H1 (cell line): ENCODE measurements around the gene DCAF7. TPM values are rescaled to one million over a fixed set of nuclear protein-coding genes. Genes with fewer than 3 reads are reported as not detected.

ENCODE experiments used
- CTCF ChIA-PET: fragments of 300-600 bp; sonication (Branson Sonifier 250); formaldehyde crosslinking; loops from one replicate; lab custom pipeline; 2021; ENCODE audit not compliant: partially characterized antibody; lab: Charles Lee
- POLR2A ChIA-PET: fragments of 300-600 bp; sonication (Branson Sonifier 250); formaldehyde crosslinking; loops from one replicate; lab custom pipeline; 2021; ENCODE audit warnings: inconsistent platforms; ENCODE audit not compliant: partially characterized antibody; lab: Charles Lee
- DNase-seq, 2 experiments: peaks; one replicate each; pipeline versions ENCODE4 v3.0.0 to v3.0.0-alpha.2; 2010 to 2022; ENCODE audit warnings: low spot score in 2 of 2, low read depth in 1 of 2, mixed read lengths in 1 of 2
- FAIRE-seq: peaks from 2 replicates; lab custom pipeline; 2011; peaks lifted over from hg19 to GRCh38; lab: Jason Lieb, UNC
- H2AFZ ChIP-seq: 2 replicates; pipeline ENCODE4 v1.8.1; 2012; ENCODE audit warnings: low read length, inconsistent platforms
- H2AK5ac ChIP-seq: 2 replicates; pipeline ENCODE4 v1.6.1; 2013; ENCODE audit warnings: low read depth, low read length
- H2BK120ac ChIP-seq: replicated peaks from 2 replicates; pipeline ENCODE3; 2013; ENCODE audit warnings: low read depth, low read length, inconsistent platforms
- H2BK12ac ChIP-seq: 2 replicates; pipeline ENCODE4 v1.6.1; 2013; ENCODE audit warnings: low read depth, low read length
- H2BK15ac ChIP-seq: 2 replicates; pipeline ENCODE4 v1.6.1; 2013; ENCODE audit warnings: low read length
- H2BK20ac ChIP-seq: 2 replicates; pipeline ENCODE4 v1.6.1; 2013; ENCODE audit warnings: low read length
- H2BK5ac ChIP-seq: 2 replicates; pipeline ENCODE4 v1.6.1; 2013; ENCODE audit warnings: low read depth, low read length
- H3K14ac ChIP-seq: 2 replicates; pipeline ENCODE4 v1.6.1; 2013; ENCODE audit warnings: inconsistent platforms; ENCODE audit not compliant: insufficient read length
- H3K18ac ChIP-seq: 2 replicates; pipeline ENCODE4 v1.6.1; 2013; ENCODE audit warnings: low read length; ENCODE audit errors: extremely low read depth
- H3K23ac ChIP-seq: 2 replicates; pipeline ENCODE4 v1.6.1; 2013; ENCODE audit warnings: inconsistent platforms; ENCODE audit not compliant: insufficient read length
- H3K23me2 ChIP-seq: 2 replicates; pipeline ENCODE4 v1.6.1; 2013; ENCODE audit warnings: low read depth, low read length
- H3K27ac ChIP-seq: 2 replicates; pipeline ENCODE4 v1.6.1; 2011; ENCODE audit warnings: low read depth, low read length, inconsistent platforms
- H3K27me3 ChIP-seq, 4 experiments: replicated peaks in 1 of 4; 1 replicate in 1 of 4; 2 replicates in 3 of 4; pipeline versions ENCODE4 v1.6.1 to v1.8.1; 2011 to 2013; ENCODE audit warnings: low read length in 3 of 4, mild to moderate bottlenecking in 3 of 4, inconsistent platforms in 2 of 4, mixed read lengths in 2 of 4, moderate library complexity in 1 of 4; ENCODE audit not compliant: control insufficient read depth in 3 of 4, insufficient read depth in 3 of 4; ENCODE audit errors: extremely low read depth in 1 of 4
- H3K36me3 ChIP-seq, 4 experiments: 2 replicates each; pipeline versions ENCODE4 v1.6.1 to v1.8.1; 2011 to 2013; ENCODE audit warnings: mild to moderate bottlenecking in 4 of 4, low read length in 3 of 4, moderate library complexity in 2 of 4, control low read depth in 1 of 4, inconsistent platforms in 1 of 4; ENCODE audit not compliant: insufficient read depth in 4 of 4, control insufficient read depth in 2 of 4
- H3K4ac ChIP-seq: replicated peaks from 2 replicates; pipeline ENCODE3; 2013; ENCODE audit warnings: low read length, low read depth, mixed read lengths, inconsistent platforms; ENCODE audit not compliant: insufficient read length
- H3K4me1 ChIP-seq, 4 experiments: replicated peaks in 1 of 4; 1 replicate in 1 of 4; 2 replicates in 3 of 4; pipeline versions ENCODE4 v1.6.1 to v1.8.1; 2011 to 2013; ENCODE audit warnings: low read length in 3 of 4, inconsistent platforms in 2 of 4, mixed read lengths in 1 of 4; ENCODE audit not compliant: insufficient read depth in 4 of 4, control insufficient read depth in 3 of 4
- H3K4me2 ChIP-seq, 2 experiments: 2 replicates each; pipeline versions ENCODE4 v1.6.1 to v1.8.1; 2011 to 2013; ENCODE audit warnings: low read depth in 2 of 2, low read length in 2 of 2, control low read depth in 1 of 2, inconsistent platforms in 1 of 2, mild to moderate bottlenecking in 1 of 2; ENCODE audit not compliant: insufficient read depth in 1 of 2
- H3K4me3 ChIP-seq, 4 experiments: fragments of 200-600, 300-600 bp in 1 of 4; sonication (generic), shearing (Covaris generic), sonication (Bioruptor Twin) in 1 of 4; 2 replicates each; pipeline versions ENCODE4 v1.5.1 to v1.8.1; 2011 to 2016; ENCODE audit warnings: low read length in 4 of 4, low read depth in 3 of 4, control low read depth in 2 of 4, inconsistent platforms in 2 of 4, mild to moderate bottlenecking in 2 of 4, mixed read lengths in 1 of 4, moderate library complexity in 1 of 4; ENCODE audit not compliant: insufficient read depth in 2 of 4; ENCODE audit errors: extremely low read depth in 1 of 4
- H3K56ac ChIP-seq: replicated peaks from 2 replicates; pipeline ENCODE3; 2013; ENCODE audit warnings: low read depth, mild to moderate bottlenecking, mixed read lengths, low read length, inconsistent platforms; ENCODE audit not compliant: insufficient read length
- H3K79me1 ChIP-seq: 2 replicates; pipeline ENCODE4 v1.6.1; 2013; ENCODE audit warnings: low read depth, low read length, control low read depth
- H3K79me2 ChIP-seq, 2 experiments: 2 replicates each; pipeline versions ENCODE4 v1.6.1 to v1.8.1; 2012 to 2013; ENCODE audit warnings: low read length in 2 of 2, mild to moderate bottlenecking in 2 of 2, inconsistent platforms in 1 of 2; ENCODE audit not compliant: insufficient read depth in 2 of 2, control insufficient read depth in 1 of 2
- H3K9ac ChIP-seq, 4 experiments: replicated peaks in 1 of 4; 1 replicate in 1 of 4; 2 replicates in 3 of 4; pipeline versions ENCODE4 v1.6.1 to v1.8.1; 2011 to 2013; ENCODE audit warnings: low read depth in 3 of 4, low read length in 3 of 4, control low read depth in 2 of 4, mild to moderate bottlenecking in 2 of 4, moderate library complexity in 2 of 4, inconsistent platforms in 1 of 4; ENCODE audit errors: extremely low read depth in 1 of 4
- H3K9me3 ChIP-seq, 2 experiments: 2 replicates each; pipeline versions ENCODE4 v1.6.1 to v1.8.1; 2012 to 2013; ENCODE audit warnings: mild to moderate bottlenecking in 2 of 2, moderate library complexity in 2 of 2, control low read depth in 1 of 2, inconsistent platforms in 1 of 2, low read depth in 1 of 2, low read length in 1 of 2, mixed read lengths in 1 of 2; ENCODE audit not compliant: insufficient read depth in 2 of 2
- H4K20me1 ChIP-seq, 2 experiments: replicated peaks in 1 of 2; 2 replicates each; pipeline versions ENCODE3 to v1.8.1; 2011 to 2013; ENCODE audit warnings: inconsistent platforms in 2 of 2, low read length in 2 of 2, mild to moderate bottlenecking in 1 of 2; ENCODE audit not compliant: insufficient read depth in 2 of 2, control insufficient read depth in 1 of 2
- H4K5ac ChIP-seq: 2 replicates; pipeline ENCODE4 v1.6.1; 2013; ENCODE audit warnings: low read length, low read depth, mixed read lengths, inconsistent platforms; ENCODE audit not compliant: insufficient read length
- H4K8ac ChIP-seq: 2 replicates; pipeline ENCODE4 v1.8.0; 2013; ENCODE audit warnings: mild to moderate bottlenecking, moderate library complexity, low read length, inconsistent platforms; ENCODE audit not compliant: insufficient read depth; ENCODE audit errors: extremely low read depth
- H4K91ac ChIP-seq: replicated peaks from 2 replicates; pipeline ENCODE3; 2013; ENCODE audit warnings: low read length, mixed read lengths, inconsistent platforms; ENCODE audit not compliant: insufficient read length
- CTCF ChIP-seq, 3 experiments: IDR thresholded peaks; 1 replicate in 2 of 3; 2 replicates in 1 of 3; pipeline versions ENCODE4 v1.5.1 to v1.6.1; 2011; ENCODE audit warnings: low read length in 3 of 3, mild to moderate bottlenecking in 3 of 3, inconsistent platforms in 2 of 3, low read depth in 1 of 3, moderate library complexity in 1 of 3; ENCODE audit not compliant: insufficient read depth in 1 of 3; ENCODE audit errors: control extremely low read depth in 1 of 3
- JUN ChIP-seq: IDR thresholded peaks from 2 replicates; pipeline ENCODE4 v1.6.1; 2011; ENCODE audit warnings: low read depth, mild to moderate bottlenecking, improper control_type of control experiment, low read length
- WGBS, 2 experiments: shearing (Covaris generic) in 1 of 2; methylation state at CpG; one replicate each; pipeline versions ENCODE4 v1.1.6 to v1.1.7; 2013 to 2015; ENCODE audit warnings: low lambda C conversion rate in 2 of 2, mixed read lengths in 2 of 2, inconsistent platforms in 1 of 2, low coverage in 1 of 2, missing lambda C conversion rate in 1 of 2; ENCODE audit not compliant: insufficient replicate concordance in 2 of 2, insufficient coverage in 1 of 2, insufficient read length in 1 of 2; ENCODE audit errors: extremely low coverage in 1 of 2, missing lambda C conversion rate in 1 of 2; 5-methylcytosine and 5-hydroxymethylcytosine counted together
- polyA plus RNA-seq, 7 experiments: library from polyadenylated mRNA; depleted of rRNA in 3 of 7; stranded (reverse) in 5 of 7; unstranded in 2 of 7; fragments of >200 nt in 5 of 7; fragments of 200-250 nt in 2 of 7; gene quantifications; 1 replicate in 5 of 7; 2 replicates in 1 of 7; 4 replicates in 1 of 7; pipeline versions ENCODE4 v1.2.1 to v1.2.3, GENCODE V29; 2011 to 2013; ENCODE audit warnings: missing spikeins in 2 of 7, mixed read lengths in 2 of 7
- total RNA-seq: library from RNA; stranded (reverse); fragmentation: NEBNext Ultra II Directional; extraction: Animal tissue kit (Norgen Biotek cat#: 25700); gene quantifications from 2 replicates; pipeline ENCODE4 v1.2.1, GENCODE V29; 2021

The DCAF7 gene
- total and polyA plus RNA-seq, 2 of the 8 experiments (the other 6 are each of a cell fraction or from before 2014, with no cell fraction given) = 74.9 to 94.1 TPM

GRCh38 chr17:63563339-63563738 is 13.1 kb downstream of the DCAF7 start:
- Histone ChIP-seq H3K79me2 (peaks cover 0 to 63% of the 10 kb centered on the region in 2 experiments; a peak in 2 of 4 replicates), H2AFZ (no peak overlapping the region), H4K20me1 (peaks cover 2 to 7% of the 10 kb centered on the region in 2 experiments), H3K36me3 (no peaks in the 10 kb centered on the region), H2AK5ac (no peak overlapping the region), H2BK5ac (no peak overlapping the region), H3K9ac (no peak overlapping the region), H3K23ac (no peak overlapping the region), H2BK120ac (no peak overlapping the region), H3K27ac (no peak overlapping the region), H4K5ac (no peak overlapping the region), H3K9me3 (no peaks in the 10 kb centered on the region), H4K8ac (no peak overlapping the region), H3K23me2 (no peaks in the 10 kb centered on the region), H2BK15ac (no peak overlapping the region), H3K27me3 (no peaks in the 10 kb centered on the region), H4K91ac (no peak overlapping the region), H3K4ac (no peak overlapping the region), H3K4me1 (no peaks in the 10 kb centered on the region), H2BK20ac (no peak overlapping the region), H3K4me2 (no peak overlapping the region), H2BK12ac (no peak overlapping the region), H3K79me1 (peaks cover 5% of the 10 kb centered on the region; the same call in 1 of the 2 replicates), H3K4me3 (no peak overlapping the region), H3K56ac (no peak overlapping the region), H3K14ac (no peak overlapping the region), H3K18ac (no peak overlapping the region)
- no peak for TF ChIP-seq CTCF (IDR thresholded peaks at IDR 0.05; ENCODE audit: control extremely low read depth in 1 of 3, insufficient read depth in 1 of 3, low read depth in 1 of 3, low read length in 3 of 3)
- TF ChIP-seq JUN = no peak
- 97% methylated on average over 2 of the region's 2 CpGs; no CpG with 5 or more reads in 1 of the 2 experiments for WGBS, 2 experiments
- POLR2A ChIA-PET = no interaction called here
- FAIRE-seq (no peak), DNase-seq (no peak)
- CTCF ChIA-PET = interaction anchor here (0.8 to 1.5 kb wide), 5 partner anchors 9 to 84 kb away, joined by 4 to 6 read pairs (median 5); no protein-coding TSS in a partner anchor
